ENCODE data around the gene NAT14. TPM values are rescaled to one million over a fixed set of nuclear protein-coding genes. Genes with fewer than 3 reads are reported as not detected.

Gene NAT14, protein sequence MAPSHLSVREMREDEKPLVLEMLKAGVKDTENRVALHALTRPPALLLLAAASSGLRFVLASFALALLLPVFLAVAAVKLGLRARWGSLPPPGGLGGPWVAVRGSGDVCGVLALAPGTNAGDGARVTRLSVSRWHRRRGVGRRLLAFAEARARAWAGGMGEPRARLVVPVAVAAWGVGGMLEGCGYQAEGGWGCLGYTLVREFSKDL
- 1 to 10 TPM; 2.7 to 3.1 TPM for total RNA-seq
- polyA plus RNA-seq: 1 to 10 TPM; 2.6 to 3.2 TPM

DNA sequence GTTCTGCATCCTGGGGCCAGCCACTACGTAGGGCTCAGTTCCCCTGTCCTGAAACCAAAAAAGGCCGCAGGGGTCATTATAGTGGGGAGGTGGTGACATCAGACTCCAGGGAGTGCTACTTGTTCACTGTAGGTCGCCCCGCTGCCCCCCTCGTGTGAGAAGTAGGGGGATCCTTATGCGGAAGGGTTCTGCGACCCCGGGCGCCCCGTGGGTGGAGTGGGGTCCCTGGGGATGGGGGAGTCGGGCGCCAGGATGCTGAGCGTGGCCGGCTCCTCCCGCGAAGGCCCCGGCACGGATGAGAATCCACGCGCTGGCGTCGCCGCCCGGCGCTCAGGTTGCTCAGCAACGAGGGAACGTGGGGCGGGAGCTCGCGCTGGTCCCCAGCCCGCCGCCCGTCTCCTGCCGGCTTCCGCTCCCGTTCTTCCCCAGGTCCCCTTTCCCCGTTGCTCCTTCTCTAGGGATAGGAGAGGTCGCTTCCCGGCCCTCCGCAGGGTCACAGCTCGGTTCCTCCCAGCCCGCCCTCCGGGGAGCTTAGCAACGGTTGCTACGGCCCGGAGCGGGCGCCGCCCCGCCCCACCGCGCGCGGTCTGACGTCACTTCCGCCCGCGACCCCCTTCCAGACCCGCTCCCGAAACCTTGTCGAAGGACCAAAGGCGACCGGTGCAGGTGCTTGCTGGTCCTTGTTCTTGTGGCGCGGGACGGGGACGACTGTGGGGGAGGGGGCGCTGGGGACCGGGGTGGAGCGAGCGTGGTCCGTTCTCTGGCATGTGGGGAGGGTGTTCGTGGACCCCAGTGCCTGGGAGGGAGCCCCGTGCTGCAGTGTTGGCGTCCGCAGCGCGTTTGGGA, at the start of gene NAT14:
TSS of gene NAT14 (plus strand) at position 596 of the 846 bp plus-strand sequence. CDS start 521 bp downstream, outside the sequence.
- H3K27ac ChIP-seq (ENCODE audit: low read depth, low read length): peak within 1 kb of the TSS; percentile 59
- H3K4me1 ChIP-seq (ENCODE audit: insufficient read depth, low read length): peaks cover 13% of the 10 kb centered on the region
- Mint-ChIP-seq H3K4me3 (peak within 1 kb of the TSS; percentile 73 to 81 (median 78)), H3K4me1 (peaks cover 5 to 13% (median 7%) of the 10 kb centered on the region in 4 donors), H3K36me3 (peaks cover 2 to 3% of the 10 kb centered on the region in 2 donors), H3K9me3 (no peaks in the 10 kb centered on the region), H3K27ac (peak within 1 kb of the TSS; percentile 67 to 98 (median 91)), H3K27me3 (peaks cover 0 to 2% of the 10 kb centered on the region in 2 donors)
- POLR2A ChIA-PET (ENCODE audit: partially characterized antibody): interaction anchor here (0.7 to 4.9 kb wide), 5 partner anchors 8 to 225 kb away, joined by 3 to 36 read pairs (median 4); partner anchors contain the start of genes FIZ1, ISOC2 and ZNF628
- peak within 1 kb of the TSS in 1 of 2 donors; percentile 68 for H3K4me3 ChIP-seq (ENCODE audit: low read length in 2 of 2)
- DNase-seq: peak; percentile 60 to 72 (median 72)
- CTCF ChIA-PET (ENCODE audit: partially characterized antibody): interaction anchor here (0.9 to 1.7 kb wide), 4 partner anchors 11 to 141 kb away, joined by 3 to 11 read pairs (median 7); no protein-coding TSS in a partner anchor
- no peaks in the 10 kb centered on the region for H3K9me3 ChIP-seq (ENCODE audit: control insufficient read depth in 1 of 2, low read length in 2 of 2)
- no peaks in the 10 kb centered on the region for H3K36me3 ChIP-seq (ENCODE audit: insufficient read depth, low read length)
- H3K27me3 ChIP-seq (ENCODE audit: insufficient read depth, low read length): no peaks in the 10 kb centered on the region
- intact Hi-C loops (cut with micrococcal nuclease): loop anchor here (1.0 kb wide), 1 partner anchor 9 kb away; the partner anchor contains the start of gene ZNF628

DNA sequence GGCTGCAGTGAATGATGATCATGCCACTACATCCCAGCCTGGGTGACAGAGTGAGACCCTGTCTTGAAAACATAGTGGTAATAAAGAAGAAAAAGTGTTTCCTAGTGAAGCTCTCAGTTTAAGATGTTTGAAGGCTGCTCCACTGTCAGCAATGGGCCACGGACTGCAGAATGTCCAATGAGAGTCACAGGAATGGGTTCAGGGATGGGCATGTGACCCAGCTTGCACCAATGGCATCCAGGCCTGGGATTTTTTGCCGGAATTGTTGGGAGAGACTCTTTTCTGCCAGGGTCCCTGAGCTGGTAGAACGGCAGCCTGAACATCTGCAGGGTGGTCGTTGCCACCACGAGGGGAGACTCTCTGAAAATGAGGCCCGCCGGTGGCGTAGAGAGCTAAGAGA, 48.1 kb upstream of the NAT14 start:
- CTCF ChIA-PET (ENCODE audit: partially characterized antibody): interaction anchor here (1.0 to 1.3 kb wide), 3 partner anchors 31 to 135 kb away, joined by 3 read pairs; no protein-coding TSS in a partner anchor
- Histone ChIP-seq H3K4me3 (ENCODE audit: low read length in 2 of 2) (no peak overlapping the region), H3K36me3 (ENCODE audit: insufficient read depth, low read length) (no peaks in the 10 kb centered on the region), H3K27ac (ENCODE audit: low read depth, low read length) (no peak overlapping the region), H3K9me3 (ENCODE audit: control insufficient read depth in 1 of 2, low read length in 2 of 2) (no peaks in the 10 kb centered on the region), H3K4me1 (ENCODE audit: insufficient read depth, low read length) (peaks cover 17% of the 10 kb centered on the region), H3K27me3 (ENCODE audit: insufficient read depth, low read length) (peaks cover 40% of the 10 kb centered on the region)
- intact Hi-C loops (cut with micrococcal nuclease): no loop called here
- Mint-ChIP-seq H3K27me3 (peaks cover 40 to 47% of the 10 kb centered on the region in 2 donors), H3K4me3 (no peak overlapping the region), H3K4me1 (peaks cover 11 to 17% (median 13%) of the 10 kb centered on the region in 4 donors), H3K27ac (no peak overlapping the region), H3K36me3 (peaks cover 0 to 6% of the 10 kb centered on the region in 2 donors), H3K9me3 (peaks cover 0 to 2% (median 0%) of the 10 kb centered on the region in 8 donors)
- POLR2A ChIA-PET (ENCODE audit: partially characterized antibody): interaction anchor here (0.6 kb wide), 1 partner anchor 161 kb away, joined by 3 read pairs; no protein-coding TSS in a partner anchor
- DNase-seq: no peak

DNA sequence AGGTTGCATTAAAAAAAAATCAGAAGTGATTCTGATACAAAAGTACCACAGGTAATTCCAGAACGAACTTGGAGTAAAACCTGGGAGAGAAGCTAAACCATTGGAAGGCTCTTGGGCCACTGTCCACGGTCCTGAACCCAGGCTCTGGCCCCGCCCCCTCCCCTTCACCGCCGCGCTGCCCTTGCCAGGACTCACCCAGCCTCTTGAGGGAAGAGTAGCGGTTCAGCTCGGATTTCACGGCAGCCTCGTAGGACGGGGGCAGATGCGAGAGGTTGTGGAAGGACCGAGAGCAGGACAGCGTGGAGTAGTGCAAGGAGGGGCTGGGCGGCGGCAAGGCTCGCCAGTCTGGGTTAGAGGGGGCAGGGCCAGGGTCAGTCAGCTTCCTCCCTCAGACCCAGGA, 47.6 kb upstream of the NAT14 start:
- Mint-ChIP-seq H3K9me3 (peaks cover 0 to 2% (median 0%) of the 10 kb centered on the region in 8 donors), H3K27ac (no peak overlapping the region), H3K4me3 (peak overlapping the region in 1 of 8 donors; percentile 53), H3K27me3 (peaks cover 37 to 45% of the 10 kb centered on the region in 2 donors), H3K4me1 (peaks cover 11 to 18% (median 14%) of the 10 kb centered on the region in 4 donors), H3K36me3 (peaks cover 0 to 6% of the 10 kb centered on the region in 2 donors)
- H3K9me3 ChIP-seq (ENCODE audit: control insufficient read depth in 1 of 2, low read length in 2 of 2): no peaks in the 10 kb centered on the region
- no peaks in the 10 kb centered on the region for H3K36me3 ChIP-seq (ENCODE audit: insufficient read depth, low read length)
- no peak overlapping the region for H3K4me3 ChIP-seq (ENCODE audit: low read length in 2 of 2)
- no peak overlapping the region for H3K27ac ChIP-seq (ENCODE audit: low read depth, low read length)
- peaks cover 41% of the 10 kb centered on the region for H3K27me3 ChIP-seq (ENCODE audit: insufficient read depth, low read length)
- H3K4me1 ChIP-seq (ENCODE audit: insufficient read depth, low read length): peaks cover 20% of the 10 kb centered on the region
- DNase-seq: no peak
- intact Hi-C loops (cut with micrococcal nuclease): no loop called here
- ChIA-PET POLR2A (ENCODE audit: partially characterized antibody) (interaction anchor here (0.6 kb wide), 1 partner anchor 161 kb away, joined by 3 read pairs; no protein-coding TSS in a partner anchor), CTCF (ENCODE audit: partially characterized antibody) (interaction anchor here (1.0 to 1.3 kb wide), 3 partner anchors 30 to 136 kb away, joined by 3 read pairs; no protein-coding TSS in a partner anchor)

DNA sequence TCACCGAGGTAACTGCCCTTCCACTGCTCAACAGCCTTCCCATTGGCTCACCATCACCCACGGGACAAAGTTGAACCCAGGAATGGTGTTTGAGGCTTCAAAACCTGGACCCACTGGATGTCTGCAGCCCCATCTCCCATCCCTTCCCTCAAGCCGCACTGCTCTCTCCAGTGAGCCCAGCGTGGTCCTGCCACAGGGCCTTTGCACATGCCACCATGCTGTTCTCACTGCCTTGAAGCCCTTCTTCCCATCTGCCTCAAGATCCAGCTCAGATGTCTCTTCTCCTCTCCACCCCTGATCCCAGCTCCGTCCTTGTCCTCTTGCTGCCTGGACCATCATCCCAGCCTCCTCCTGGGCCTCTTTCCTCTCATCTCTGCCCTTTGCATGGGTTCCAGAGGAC, 45.9 kb upstream of the NAT14 start:
- intact Hi-C loops (cut with micrococcal nuclease): no loop called here
- H3K36me3 ChIP-seq (ENCODE audit: insufficient read depth, low read length): no peaks in the 10 kb centered on the region
- Mint-ChIP-seq H3K27ac (no peak overlapping the region), H3K4me3 (no peak overlapping the region), H3K4me1 (peaks cover 16 to 30% (median 21%) of the 10 kb centered on the region in 4 donors), H3K9me3 (peaks cover 0 to 2% (median 0%) of the 10 kb centered on the region in 8 donors), H3K27me3 (peaks cover 44 to 50% of the 10 kb centered on the region in 2 donors), H3K36me3 (peaks cover 0 to 6% of the 10 kb centered on the region in 2 donors)
- peaks cover 20% of the 10 kb centered on the region for H3K4me1 ChIP-seq (ENCODE audit: insufficient read depth, low read length)
- H3K27ac ChIP-seq (ENCODE audit: low read depth, low read length): no peak overlapping the region
- no peaks in the 10 kb centered on the region for H3K9me3 ChIP-seq (ENCODE audit: control insufficient read depth in 1 of 2, low read length in 2 of 2)
- H3K4me3 ChIP-seq (ENCODE audit: low read length in 2 of 2): no peak overlapping the region
- ChIA-PET CTCF (ENCODE audit: partially characterized antibody) (no interaction called here), POLR2A (ENCODE audit: partially characterized antibody) (no interaction called here)
- peaks cover 52% of the 10 kb centered on the region for H3K27me3 ChIP-seq (ENCODE audit: insufficient read depth, low read length)
- DNase-seq: no peak

DNA sequence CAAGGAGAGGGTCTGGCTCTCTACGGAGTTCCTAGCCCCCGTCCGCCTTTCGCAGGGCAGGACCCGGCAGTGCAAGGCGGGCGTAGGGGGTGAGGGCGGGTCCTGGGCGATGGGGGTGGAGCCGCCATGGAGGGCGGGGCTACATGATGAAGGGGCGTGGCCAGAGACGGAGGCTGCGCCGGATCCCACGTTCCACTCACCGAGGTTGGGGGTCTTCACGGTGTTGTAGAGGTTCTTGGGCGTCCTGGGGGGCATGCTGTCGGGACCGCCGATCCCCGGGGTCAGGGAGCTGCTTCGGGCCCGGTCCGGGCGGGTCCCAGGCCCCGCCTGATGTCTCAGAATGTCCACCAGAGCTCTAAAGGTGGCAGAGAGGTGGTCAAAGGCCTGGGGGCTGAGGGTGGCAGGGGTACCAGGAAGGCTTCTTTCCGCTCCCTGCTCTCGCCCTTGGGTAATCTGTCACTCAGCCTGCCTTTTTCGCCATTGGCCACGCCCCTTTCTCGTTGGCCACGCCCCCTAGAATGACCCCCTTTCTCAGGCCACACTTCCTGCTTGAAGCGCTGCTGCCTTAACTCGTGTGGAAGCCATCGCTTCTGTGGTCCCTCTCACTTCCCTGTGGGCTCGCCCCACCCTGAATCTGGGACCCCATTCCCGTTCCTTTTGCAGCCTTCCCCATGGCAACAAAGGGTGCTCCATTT, 44.4 kb upstream of the NAT14 start:
- H3K36me3 Mint-ChIP-seq: peaks cover 0 to 6% of the 10 kb centered on the region in 2 donors
- H3K27ac Mint-ChIP-seq: no peak overlapping the region
- Histone ChIP-seq H3K27me3 (ENCODE audit: insufficient read depth, low read length) (peaks cover 54% of the 10 kb centered on the region), H3K4me3 (ENCODE audit: low read length in 2 of 2) (no peak overlapping the region), H3K27ac (ENCODE audit: low read depth, low read length) (no peak overlapping the region), H3K9me3 (ENCODE audit: control insufficient read depth in 1 of 2, low read length in 2 of 2) (no peaks in the 10 kb centered on the region), H3K36me3 (ENCODE audit: insufficient read depth, low read length) (no peaks in the 10 kb centered on the region), H3K4me1 (ENCODE audit: insufficient read depth, low read length) (peaks cover 20% of the 10 kb centered on the region)
- ChIA-PET CTCF (ENCODE audit: partially characterized antibody) (no interaction called here), POLR2A (ENCODE audit: partially characterized antibody) (no interaction called here)
- intact Hi-C loops (cut with micrococcal nuclease): no loop called here
- peaks cover 54 to 60% of the 10 kb centered on the region in 2 donors for H3K27me3 Mint-ChIP-seq
- H3K4me3 Mint-ChIP-seq: peak overlapping the region in 4 of 8 donors; percentile 5 to 78 (median 43)
- peaks cover 16 to 30% (median 21%) of the 10 kb centered on the region in 4 donors for H3K4me1 Mint-ChIP-seq
- peaks cover 0 to 2% (median 0%) of the 10 kb centered on the region in 8 donors for H3K9me3 Mint-ChIP-seq
- DNase-seq: no peak

DNA sequence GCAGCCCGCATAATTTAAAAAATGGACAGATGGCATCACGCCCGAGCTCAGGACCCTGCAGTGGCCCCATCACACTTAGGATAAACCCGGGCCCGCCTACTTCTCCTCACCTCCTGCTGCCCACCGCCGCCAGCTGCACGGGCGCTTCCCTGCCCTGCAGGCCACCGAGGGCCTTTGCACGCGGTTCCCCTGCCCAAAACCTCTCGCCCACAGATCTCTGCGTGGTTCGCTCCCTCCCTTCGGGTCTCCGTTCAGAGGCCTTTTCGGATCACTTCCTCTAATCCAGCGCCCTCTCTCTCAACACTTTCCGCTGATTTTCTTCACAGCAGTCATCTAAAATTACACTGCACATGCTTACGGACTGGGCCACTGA, 43.7 kb upstream of the NAT14 start:
- intact Hi-C loops (cut with micrococcal nuclease): no loop called here
- H3K36me3 Mint-ChIP-seq: peaks cover 0 to 6% of the 10 kb centered on the region in 2 donors
- peaks cover 20% of the 10 kb centered on the region for H3K4me1 ChIP-seq (ENCODE audit: insufficient read depth, low read length)

More for the DNA sequence above, 43.7 kb upstream of the NAT14 start:
- no peak overlapping the region for H3K27ac ChIP-seq (ENCODE audit: low read depth, low read length)
- no peak overlapping the region for H3K4me3 ChIP-seq (ENCODE audit: low read length in 2 of 2)
- Mint-ChIP-seq H3K4me3 (peak overlapping the region; percentile 22 to 78 (median 43)), H3K4me1 (peaks cover 16 to 30% (median 22%) of the 10 kb centered on the region in 4 donors), H3K9me3 (peaks cover 0 to 2% (median 0%) of the 10 kb centered on the region in 8 donors), H3K27me3 (peaks cover 57 to 63% of the 10 kb centered on the region in 2 donors), H3K27ac (peak overlapping the region in 3 of 7 donors; percentile 3 to 19 (median 10))
- H3K27me3 ChIP-seq (ENCODE audit: insufficient read depth, low read length): peaks cover 54% of the 10 kb centered on the region
- no peaks in the 10 kb centered on the region for H3K9me3 ChIP-seq (ENCODE audit: control insufficient read depth in 1 of 2, low read length in 2 of 2)
- ChIA-PET CTCF (ENCODE audit: partially characterized antibody) (interaction anchor here (1.2 kb wide), 1 partner anchor 62 kb away, joined by 3 read pairs; no protein-coding TSS in a partner anchor), POLR2A (ENCODE audit: partially characterized antibody) (no interaction called here)
- no peak for DNase-seq
- H3K36me3 ChIP-seq (ENCODE audit: insufficient read depth, low read length): no peaks in the 10 kb centered on the region
